Cardiac atrium fibroblast (primary cell): Measurements from ENCODE around the gene NXPH1. TPM values are rescaled to one million over a fixed set of nuclear protein-coding genes. Genes with fewer than 3 reads are reported as not detected.

Experiments
- total RNA-seq: library from RNA; depleted of rRNA; stranded (reverse); fragments of >200 nt; gene quantifications from 2 replicates; pipeline ENCODE4 v1.2.3, GENCODE V29; 2015

Gene NXPH1
- total RNA-seq: not detected in 2 replicates

GRCh38 chr7:8433477-8434289, at the start of gene NXPH1:
NXPH1 (plus strand) TSS chr7:8433609.

Other genes with a start within 250 kb of the NXPH1 start
- gene ICA1, start 171.4 kb upstream of the NXPH1 start, total RNA-seq: not detected in 2 replicates